Neural crest cell (in vitro differentiated cells): Measurements from ENCODE around the gene PABPC3. TPM values are rescaled to one million over a fixed set of nuclear protein-coding genes. Genes with fewer than 3 reads are reported as not detected.

Experiments used
- DNase-seq: peaks from one replicate; pipeline ENCODE4 v3.0.0; 2021; ENCODE audit warnings: low read depth, mixed read lengths, low spot score
- H3K27ac Mint-ChIP-seq: one replicate; pipeline ENCODE4 v1.8.0; 2021; ENCODE audit warnings: mild to moderate bottlenecking, mixed read lengths; ENCODE audit not compliant: unreplicated experiment
- H3K27me3 Mint-ChIP-seq: 2 replicates; pipeline ENCODE4 v1.8.0; 2021; ENCODE audit warnings: low read depth, mild to moderate bottlenecking, mixed read lengths
- H3K36me3 Mint-ChIP-seq: 2 replicates; pipeline ENCODE4 v1.8.0; 2021; ENCODE audit warnings: low read depth, mild to moderate bottlenecking, mixed read lengths
- H3K4me1 Mint-ChIP-seq: 2 replicates; pipeline ENCODE4 v1.8.0; 2021; ENCODE audit warnings: mixed read lengths
- H3K4me3 Mint-ChIP-seq: one replicate; pipeline ENCODE4 v1.8.0; 2021; ENCODE audit warnings: mild to moderate bottlenecking, mixed read lengths
- H3K9me3 Mint-ChIP-seq: 2 replicates; pipeline ENCODE4 v1.8.0; 2021; ENCODE audit warnings: mixed read lengths
- CTCF ChIP-seq: fragments of 200-600 bp; sonication (generic); conservative IDR thresholded peaks from 2 replicates; pipeline ENCODE4 v1.5.0; 2021; ENCODE audit warnings: antibody characterized with exemption, mild to moderate bottlenecking
- total RNA-seq: library from RNA; stranded (reverse); gene quantifications from 2 replicates; pipeline ENCODE4 v1.2.1, GENCODE V29; 2021

Gene PABPC3
- total RNA-seq, 1 donor from 2014 or later, result 0.14 TPM

GRCh38 chr13:25059958-25060357, 36.0 kb upstream of the PABPC3 start:
- no peaks in the 10 kb centered on the region for H3K36me3 Mint-ChIP-seq
- no peak for DNase-seq
- TF ChIP-seq CTCF, result no peak
- H3K9me3 Mint-ChIP-seq, result peaks cover 14% of the 10 kb centered on the region
- no peaks in the 10 kb centered on the region for H3K27me3 Mint-ChIP-seq
- no peak overlapping the region for H3K27ac Mint-ChIP-seq
- peaks cover 6% of the 10 kb centered on the region for H3K4me1 Mint-ChIP-seq
- no peak overlapping the region for H3K4me3 Mint-ChIP-seq

GRCh38 chr13:25062479-25062878, 33.5 kb upstream of the PABPC3 start:
- Mint-ChIP-seq H3K27ac (no peak overlapping the region), H3K9me3 (peaks cover 14% of the 10 kb centered on the region), H3K27me3 (no peaks in the 10 kb centered on the region), H3K4me1 (peaks cover 6% of the 10 kb centered on the region), H3K36me3 (no peaks in the 10 kb centered on the region), H3K4me3 (no peak overlapping the region)
- DNase-seq, result no peak
- TF ChIP-seq CTCF, result no peak

- Mint-ChIP-seq H3K4me1 (peaks cover 6% of the 10 kb centered on the region), H3K9me3 (peaks cover 14% of the 10 kb centered on the region), H3K4me3 (no peak overlapping the region), H3K27ac (no peak overlapping the region), H3K36me3 (no peaks in the 10 kb centered on the region), H3K27me3 (no peaks in the 10 kb centered on the region)
- no peak for DNase-seq
- no peak for TF ChIP-seq CTCF
Observed at GRCh38 chr13:25064396-25064795, 31.5 kb upstream of the PABPC3 start.

GRCh38 chr13:25065974-25066770, 29.8 kb upstream of the PABPC3 start:
- Mint-ChIP-seq H3K27ac (no peak overlapping the region), H3K36me3 (no peaks in the 10 kb centered on the region), H3K4me1 (peaks cover 6% of the 10 kb centered on the region), H3K27me3 (peaks cover 4% of the 10 kb centered on the region), H3K4me3 (no peak overlapping the region), H3K9me3 (peaks cover 11% of the 10 kb centered on the region)
- DNase-seq, result no peak
- no peak for TF ChIP-seq CTCF

GRCh38 chr13:25067064-25067463, 28.9 kb upstream of the PABPC3 start:
- peaks cover 8% of the 10 kb centered on the region for H3K9me3 Mint-ChIP-seq
- no peak overlapping the region for H3K27ac Mint-ChIP-seq
- TF ChIP-seq CTCF, result no peak
- H3K4me1 Mint-ChIP-seq, result peaks cover 6% of the 10 kb centered on the region
- peaks cover 4% of the 10 kb centered on the region for H3K27me3 Mint-ChIP-seq
- DNase-seq, result no peak
- H3K36me3 Mint-ChIP-seq, result no peaks in the 10 kb centered on the region
- H3K4me3 Mint-ChIP-seq, result no peak overlapping the region
